Esophagus (tissue), 2 donors: ENCODE measurements around the gene SLC8B1. TPM values are rescaled to one million over a fixed set of nuclear protein-coding genes. Genes with fewer than 3 reads are reported as not detected.

Experiments
- H3K27ac ChIP-seq, 2 donors: one replicate each; pipeline ENCODE4 v1.5.1; 2013; ENCODE audit warnings: low read depth in 2 of 2, mild to moderate bottlenecking in 2 of 2, inconsistent platforms in 1 of 2, low read length in 1 of 2, moderate library complexity in 1 of 2
- H3K27me3 ChIP-seq, 2 donors: one replicate each; pipeline ENCODE4 v1.6.1; 2013; ENCODE audit warnings: low read length in 2 of 2, control low read depth in 1 of 2, mild to moderate bottlenecking in 1 of 2; ENCODE audit not compliant: insufficient read depth in 2 of 2, control insufficient read depth in 1 of 2
- H3K36me3 ChIP-seq, 2 donors: one replicate each; pipeline ENCODE4 v1.6.1; 2013; ENCODE audit warnings: low read length in 1 of 2; ENCODE audit not compliant: control insufficient read depth in 2 of 2, insufficient read depth in 2 of 2
- H3K4me1 ChIP-seq, 2 donors: one replicate each; pipeline ENCODE4 v1.6.1; 2013; ENCODE audit warnings: low read length in 1 of 2; ENCODE audit not compliant: control insufficient read depth in 2 of 2, insufficient read depth in 2 of 2
- H3K4me3 ChIP-seq, 2 donors: one replicate each; pipeline ENCODE4 v1.5.1; 2013; ENCODE audit warnings: low read length in 2 of 2, mild to moderate bottlenecking in 2 of 2, low read depth in 1 of 2, moderate library complexity in 1 of 2
- H3K9me3 ChIP-seq, 2 donors: one replicate each; pipeline ENCODE4 v1.6.1; 2013; ENCODE audit warnings: mild to moderate bottlenecking in 2 of 2, low read depth in 1 of 2, low read length in 1 of 2, moderate library complexity in 1 of 2; ENCODE audit not compliant: control insufficient read depth in 2 of 2, insufficient read depth in 1 of 2
- WGBS, 2 donors: extraction: QIAGEN DNeasy Blood & Tissue Kit; methylation state at CpG; one replicate each; pipeline ENCODE4 v1.1.7; 2013; 5-methylcytosine and 5-hydroxymethylcytosine counted together
- polyA plus RNA-seq, 2 donors: library from polyadenylated mRNA; stranded (reverse); fragments of 200-250 nt; gene quantifications; one replicate each; pipeline ENCODE4 v1.2.3, GENCODE V29; 2013
- donor health status: healthy with polysubstance abuse.
- donor health status: Bipolar disorder and iron deficiency.

Gene SLC8B1
- polyA plus RNA-seq, 2 donors = 17.2 to 19.3 TPM

DNA sequence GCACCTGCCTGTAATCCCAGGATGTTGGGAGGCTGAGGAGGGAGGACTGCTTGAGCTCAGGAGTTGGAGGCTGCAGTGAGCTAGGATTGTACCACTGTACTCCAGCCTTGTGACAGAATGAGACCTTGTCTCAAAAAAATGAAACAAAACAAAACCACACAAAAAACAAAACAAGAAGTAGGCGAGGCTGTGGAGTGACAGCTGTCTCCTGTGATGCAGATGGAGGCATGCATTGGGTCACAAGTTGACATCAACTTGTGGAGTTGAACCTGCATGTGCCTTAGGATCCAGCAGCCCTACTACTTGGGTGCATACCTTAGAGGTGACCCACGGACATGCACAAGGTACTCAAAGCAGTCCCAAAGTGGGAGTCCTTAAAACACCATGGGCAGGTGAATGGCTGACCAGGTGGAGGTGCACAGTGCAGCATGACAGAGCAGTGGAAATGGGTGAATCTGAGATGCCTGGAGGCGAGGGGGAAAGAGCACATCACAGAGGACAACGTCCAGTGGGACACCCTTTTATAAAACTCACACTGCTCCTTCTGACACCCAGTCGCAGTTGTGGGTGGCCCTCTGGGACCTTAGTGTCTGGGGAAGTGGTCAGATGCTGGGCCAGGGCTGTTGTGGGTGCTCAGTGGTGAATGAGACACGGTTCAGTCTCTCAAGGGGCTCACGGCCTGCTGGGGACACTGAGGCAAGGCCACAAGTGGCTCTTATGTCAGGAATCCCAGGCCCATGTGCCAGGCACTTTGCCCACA lies 36.2 kb upstream of the SLC8B1 start:
- H3K27me3 ChIP-seq = no peaks in the 10 kb centered on the region
- no peaks in the 10 kb centered on the region for H3K4me1 ChIP-seq
- H3K9me3 ChIP-seq = no peaks in the 10 kb centered on the region
- 75 to 86% methylated on average over 7 of the region's 7 CpGs for WGBS, 2 donors
- H3K36me3 ChIP-seq = peaks cover 0 to 24% of the 10 kb centered on the region in 2 donors
- no peak overlapping the region for H3K27ac ChIP-seq
- H3K4me3 ChIP-seq = no peak overlapping the region

DNA sequence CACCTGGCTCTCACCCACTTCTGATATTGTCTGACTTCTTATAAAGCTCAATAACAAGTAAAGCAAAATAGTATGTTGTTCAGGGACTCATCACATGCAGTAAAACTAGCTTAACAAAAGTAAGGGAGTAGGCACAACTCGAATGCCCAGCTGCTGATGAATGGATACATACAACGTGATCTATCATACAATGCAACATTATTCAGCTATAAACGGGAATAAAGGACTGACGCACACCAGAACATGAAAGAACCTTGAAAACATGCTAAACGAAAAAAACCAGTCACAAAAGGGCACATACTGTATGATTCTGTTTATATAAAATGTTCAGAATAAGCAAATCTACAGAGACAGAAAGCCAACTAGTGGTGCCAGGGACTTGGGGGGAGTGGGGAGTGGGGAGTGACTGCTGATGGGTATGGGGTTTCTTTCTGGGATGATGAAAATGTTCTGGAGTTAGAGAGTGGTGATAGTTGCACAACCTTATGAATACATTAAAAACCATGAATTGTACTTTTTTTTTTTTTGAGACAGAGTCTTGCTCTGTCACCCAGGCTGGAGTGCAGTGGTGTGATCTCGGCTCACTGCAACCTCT lies 34.6 kb upstream of the SLC8B1 start:
- no peaks in the 10 kb centered on the region for H3K9me3 ChIP-seq
- no peak overlapping the region for H3K27ac ChIP-seq
- H3K4me3 ChIP-seq = no peak overlapping the region
- no peaks in the 10 kb centered on the region for H3K4me1 ChIP-seq
- no peaks in the 10 kb centered on the region for H3K27me3 ChIP-seq
- WGBS, 2 donors = 71 to 75% methylated on average over 6 of the region's 6 CpGs
- peaks cover 0 to 16% of the 10 kb centered on the region in 2 donors for H3K36me3 ChIP-seq

DNA sequence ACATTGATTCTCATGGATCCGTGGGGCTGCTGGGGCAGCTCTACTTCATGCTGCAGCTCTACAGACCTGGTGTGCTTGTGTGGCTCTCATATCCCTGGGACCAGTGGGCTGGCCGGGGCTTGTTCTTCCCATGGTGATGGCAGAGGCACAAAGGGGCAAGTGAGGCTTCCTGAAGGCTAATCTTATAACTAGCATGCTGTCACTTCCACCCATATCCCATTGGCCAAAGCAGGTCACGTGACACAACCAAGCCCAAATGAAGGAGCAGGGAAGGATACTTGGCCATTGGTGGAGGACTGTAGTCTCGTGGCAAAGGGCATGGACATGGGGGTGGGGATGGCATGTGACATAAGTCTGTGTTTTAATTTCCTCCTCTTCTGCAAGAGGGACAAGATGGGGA lies 33.4 kb upstream of the SLC8B1 start:
- WGBS, 2 donors = 89 to 92% methylated on average over 4 of the region's 4 CpGs
- Histone ChIP-seq H3K4me3 (no peak overlapping the region), H3K4me1 (no peaks in the 10 kb centered on the region), H3K27me3 (no peaks in the 10 kb centered on the region), H3K36me3 (peaks cover 0 to 12% of the 10 kb centered on the region in 2 donors), H3K9me3 (no peaks in the 10 kb centered on the region), H3K27ac (no peak overlapping the region)

DNA sequence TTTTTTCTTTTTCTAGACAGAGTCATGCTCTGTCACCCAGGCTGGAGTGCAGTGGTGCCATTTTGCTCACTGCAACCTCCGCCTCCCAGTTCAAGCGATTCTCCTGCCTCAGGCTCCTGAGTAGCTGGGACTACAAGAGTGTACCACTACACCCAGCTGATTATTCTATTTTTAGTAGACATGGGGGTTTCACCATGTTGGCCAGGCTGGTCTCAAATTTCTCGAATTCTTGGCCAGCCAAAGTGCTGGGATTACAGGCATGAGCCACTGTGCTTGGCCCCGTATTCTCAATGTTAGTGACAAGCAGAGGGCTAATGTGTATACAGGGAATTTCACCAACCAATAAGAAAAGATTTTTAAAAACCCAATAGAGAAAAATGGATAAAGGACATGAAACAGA lies 31.9 kb upstream of the SLC8B1 start:
- peaks cover 0 to 4% of the 10 kb centered on the region in 2 donors for H3K36me3 ChIP-seq
- H3K4me3 ChIP-seq = no peak overlapping the region
- no peak overlapping the region for H3K27ac ChIP-seq
- WGBS, 2 donors = 84 to 87% methylated on average over 4 of the region's 4 CpGs
- no peaks in the 10 kb centered on the region for H3K9me3 ChIP-seq
- H3K27me3 ChIP-seq = no peaks in the 10 kb centered on the region
- H3K4me1 ChIP-seq = no peaks in the 10 kb centered on the region

DNA sequence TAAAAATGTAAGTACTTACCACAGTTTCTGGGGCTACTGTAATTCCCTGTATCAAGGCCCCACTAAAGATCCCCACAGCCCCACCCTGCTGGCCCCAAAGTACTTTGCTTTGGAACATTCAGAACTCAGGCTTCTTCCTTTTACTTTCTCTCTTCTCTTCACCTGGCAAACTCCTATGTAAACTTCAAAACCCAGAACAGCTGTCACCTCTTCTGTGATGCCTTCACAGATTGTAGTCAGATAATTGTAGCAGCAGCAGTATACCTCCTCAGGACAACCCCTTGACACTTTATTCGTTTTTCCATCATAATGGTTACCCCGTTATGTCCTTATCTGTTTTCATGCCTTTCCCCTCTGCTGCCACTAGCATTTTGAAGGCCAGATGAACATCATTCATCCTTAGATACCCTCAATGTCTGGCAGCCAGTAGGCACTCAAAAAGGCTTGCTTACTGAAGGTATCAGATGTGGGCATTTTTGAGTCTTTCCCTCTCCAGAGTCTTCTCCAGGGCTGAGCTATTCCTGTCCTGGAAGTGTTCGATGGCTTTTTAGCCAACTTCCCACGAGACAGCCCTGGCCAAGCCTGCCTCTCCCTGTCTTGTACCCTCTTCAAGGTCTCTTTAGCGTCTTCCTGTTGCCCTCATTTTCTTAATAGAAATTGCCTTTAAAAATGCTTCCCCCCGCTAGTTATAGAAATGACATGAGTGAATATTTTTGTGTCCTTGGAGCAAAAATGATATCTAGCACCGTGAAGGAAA lies 30.9 kb upstream of the SLC8B1 start:
- Histone ChIP-seq H3K4me3 (no peak overlapping the region), H3K36me3 (no peaks in the 10 kb centered on the region)
- WGBS, 2 donors = 86 to 93% methylated on average over 7 of the region's 7 CpGs

DNA sequence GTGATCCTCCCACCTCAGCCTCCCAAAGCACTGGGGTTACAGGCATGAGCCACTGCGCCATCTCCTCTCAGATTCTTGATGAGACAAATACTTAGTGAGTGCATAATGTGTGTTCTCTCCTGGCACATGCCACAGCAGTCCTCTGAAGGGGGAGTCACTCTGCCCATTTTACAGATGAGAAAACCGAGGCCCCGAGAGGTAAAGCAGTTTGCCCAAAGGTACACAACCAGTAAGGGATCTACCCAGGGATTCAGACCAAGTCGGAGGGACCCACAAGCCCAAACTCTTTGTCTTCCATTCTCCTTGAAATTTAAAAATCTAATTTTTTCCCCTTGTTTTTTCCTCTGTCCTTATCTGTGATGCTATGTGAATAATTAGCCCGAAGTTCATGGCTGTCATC lies 29.8 kb upstream of the SLC8B1 start:
- whole genome bisulfite sequencing, 2 donors = 92 to 94% methylated on average over 5 of the region's 5 CpGs

More for the DNA sequence above, 30.9 kb upstream of the SLC8B1 start:
- Histone ChIP-seq H3K27ac (no peak overlapping the region), H3K27me3 (no peaks in the 10 kb centered on the region), H3K9me3 (no peaks in the 10 kb centered on the region), H3K4me1 (no peaks in the 10 kb centered on the region)

DNA sequence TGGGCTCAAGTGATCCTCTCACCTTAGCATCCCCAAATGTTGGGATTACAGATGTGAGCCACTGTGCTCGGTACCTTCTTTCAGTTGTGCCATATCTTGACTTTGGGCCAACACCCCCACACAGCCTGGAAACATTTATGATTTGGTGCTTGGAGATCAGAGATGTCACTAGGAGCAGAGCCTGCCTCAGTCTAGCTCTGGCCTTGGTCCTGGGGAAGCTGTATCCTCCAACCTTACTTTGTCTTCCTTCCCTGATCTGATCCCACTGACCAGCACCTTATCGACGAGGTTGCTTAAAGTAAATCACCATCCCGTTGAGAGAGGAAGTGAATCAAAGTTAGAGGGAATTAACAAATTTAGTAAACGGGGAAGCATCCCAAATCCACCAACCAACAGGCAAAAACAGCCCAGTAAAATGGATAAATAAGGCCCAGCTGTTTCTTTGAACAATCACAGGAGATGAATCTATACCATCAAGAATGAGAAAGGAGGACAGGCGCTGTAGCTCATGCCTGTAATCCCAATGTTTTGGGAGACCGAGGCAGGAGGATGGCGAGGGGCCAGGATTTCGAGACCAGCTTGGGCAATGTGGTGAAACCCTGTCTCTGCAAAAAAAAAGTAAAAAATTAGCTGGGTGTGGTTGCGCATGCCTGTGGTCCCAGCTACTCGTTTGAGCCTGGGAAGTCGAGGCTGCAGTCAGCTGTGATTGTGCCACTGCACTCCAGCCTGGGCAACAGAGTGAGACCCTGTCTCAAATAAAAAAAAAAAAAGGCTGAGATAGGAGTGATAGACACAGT lies 26.9 kb upstream of the SLC8B1 start:
- H3K36me3 ChIP-seq = no peaks in the 10 kb centered on the region
- no peak overlapping the region for H3K4me3 ChIP-seq
- H3K9me3 ChIP-seq = no peaks in the 10 kb centered on the region
- H3K27me3 ChIP-seq = no peaks in the 10 kb centered on the region
- no peak overlapping the region for H3K27ac ChIP-seq
- WGBS, 2 donors = 65 to 75% methylated on average over 12 of the region's 12 CpGs
- peaks cover 0 to 6% of the 10 kb centered on the region in 2 donors for H3K4me1 ChIP-seq

More for the DNA sequence above, 29.8 kb upstream of the SLC8B1 start:
- Histone ChIP-seq H3K27ac (no peak overlapping the region), H3K9me3 (no peaks in the 10 kb centered on the region), H3K4me1 (peaks cover 0 to 2% of the 10 kb centered on the region in 2 donors), H3K27me3 (no peaks in the 10 kb centered on the region), H3K36me3 (no peaks in the 10 kb centered on the region), H3K4me3 (no peak overlapping the region)

DNA sequence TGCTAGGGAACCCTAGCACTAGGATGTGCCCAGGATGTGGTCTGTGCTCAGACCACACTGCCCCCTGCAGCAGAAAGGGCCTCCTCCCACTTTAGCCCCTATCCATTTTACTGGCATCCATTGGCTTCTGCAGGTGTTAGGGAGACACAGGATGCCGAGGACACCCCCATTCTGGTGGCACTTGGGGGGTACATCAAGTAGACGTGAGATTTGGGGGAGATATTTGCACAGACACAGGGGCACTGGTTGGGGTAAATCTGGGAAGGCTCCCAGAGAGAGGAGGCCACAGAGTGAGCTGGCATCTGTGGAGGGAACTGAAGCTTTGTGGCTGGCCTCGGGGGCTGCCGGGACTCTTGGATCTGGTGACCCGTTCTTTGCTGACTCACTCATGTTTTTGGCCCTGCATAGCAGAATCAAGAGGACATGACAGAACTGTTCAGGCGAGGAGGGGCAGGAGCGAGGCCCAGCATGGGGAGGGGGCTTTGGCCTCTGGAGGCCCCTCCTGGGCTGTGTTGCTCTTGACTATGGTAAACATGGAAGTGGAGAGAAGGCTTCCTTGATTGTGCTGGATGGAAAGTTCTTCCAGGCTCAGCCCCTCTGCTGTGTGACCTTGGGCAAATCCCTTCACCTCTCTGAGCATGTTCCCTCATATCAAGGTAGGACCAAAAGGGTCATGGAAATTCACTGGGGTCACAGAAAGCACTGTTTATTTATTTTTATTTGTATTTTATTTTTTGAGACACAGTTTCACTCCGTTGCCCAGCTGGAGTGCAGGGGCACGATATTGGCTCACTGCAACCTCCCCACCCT lies 25.2 kb upstream of the SLC8B1 start:
- no peak overlapping the region for H3K4me3 ChIP-seq
- H3K36me3 ChIP-seq = no peaks in the 10 kb centered on the region
- WGBS, 2 donors = 64 to 66% methylated on average over 9 of the region's 9 CpGs
- no peak overlapping the region for H3K27ac ChIP-seq
- H3K27me3 ChIP-seq = no peaks in the 10 kb centered on the region
- H3K4me1 ChIP-seq = peaks cover 0 to 6% of the 10 kb centered on the region in 2 donors
- no peaks in the 10 kb centered on the region for H3K9me3 ChIP-seq
